Parathyroid adenoma (tissue), 2 donors: Measurements from ENCODE around the gene HLA-F.

Experiments used
- H2AFZ ChIP-seq: fragments of 300-600 bp; sonication (generic); one replicate; pipeline ENCODE4 v1.7.0; 2017; ENCODE audit warnings: antibody characterized with exemption, mild to moderate bottlenecking
- H3K27ac ChIP-seq: fragments of 300-600 bp; sonication (generic); one replicate; pipeline ENCODE4 v1.7.0; 2017
- H3K27me3 ChIP-seq: fragments of 300-600 bp; sonication (generic); one replicate; pipeline ENCODE4 v1.7.0; 2017; ENCODE audit warnings: low read length; ENCODE audit not compliant: control insufficient read depth, insufficient read depth
- H3K36me3 ChIP-seq: fragments of 300-600 bp; sonication (generic); one replicate; pipeline ENCODE4 v1.7.0; 2017; ENCODE audit warnings: low read length; ENCODE audit not compliant: control insufficient read depth, insufficient read depth
- H3K4me1 ChIP-seq: fragments of 300-600 bp; sonication (generic); one replicate; pipeline ENCODE4 v1.7.0; 2017; ENCODE audit warnings: control low read depth
- H3K4me2 ChIP-seq: fragments of 300-600 bp; sonication (generic); one replicate; pipeline ENCODE4 v1.7.0; 2017; ENCODE audit warnings: low read length
- H3K4me3 ChIP-seq: fragments of 300-600 bp; sonication (generic); one replicate; pipeline ENCODE4 v1.7.0; 2017; ENCODE audit warnings: low read depth, low read length
- H3K79me2 ChIP-seq: fragments of 300-600 bp; sonication (generic); one replicate; pipeline ENCODE4 v1.7.0; 2017; ENCODE audit warnings: control low read depth
- H3K9ac ChIP-seq: fragments of 300-600 bp; sonication (generic); one replicate; pipeline ENCODE4 v1.7.0; 2017; ENCODE audit warnings: mild to moderate bottlenecking
- H3K9me3 ChIP-seq: fragments of 300-600 bp; sonication (generic); one replicate; pipeline ENCODE4 v1.7.0; 2017; ENCODE audit warnings: low read length; ENCODE audit not compliant: control insufficient read depth
- TF ChIP-seq, protein P1 (sequence below): fragments of 300-600 bp; sonication (generic); IDR thresholded peaks from one replicate; pipeline ENCODE4 v1.7.0; 2017; ENCODE audit warnings: antibody characterized with exemption, mild to moderate bottlenecking
- donor health status: primary hyperparathyroidism.

HLA-F gene

DNA sequence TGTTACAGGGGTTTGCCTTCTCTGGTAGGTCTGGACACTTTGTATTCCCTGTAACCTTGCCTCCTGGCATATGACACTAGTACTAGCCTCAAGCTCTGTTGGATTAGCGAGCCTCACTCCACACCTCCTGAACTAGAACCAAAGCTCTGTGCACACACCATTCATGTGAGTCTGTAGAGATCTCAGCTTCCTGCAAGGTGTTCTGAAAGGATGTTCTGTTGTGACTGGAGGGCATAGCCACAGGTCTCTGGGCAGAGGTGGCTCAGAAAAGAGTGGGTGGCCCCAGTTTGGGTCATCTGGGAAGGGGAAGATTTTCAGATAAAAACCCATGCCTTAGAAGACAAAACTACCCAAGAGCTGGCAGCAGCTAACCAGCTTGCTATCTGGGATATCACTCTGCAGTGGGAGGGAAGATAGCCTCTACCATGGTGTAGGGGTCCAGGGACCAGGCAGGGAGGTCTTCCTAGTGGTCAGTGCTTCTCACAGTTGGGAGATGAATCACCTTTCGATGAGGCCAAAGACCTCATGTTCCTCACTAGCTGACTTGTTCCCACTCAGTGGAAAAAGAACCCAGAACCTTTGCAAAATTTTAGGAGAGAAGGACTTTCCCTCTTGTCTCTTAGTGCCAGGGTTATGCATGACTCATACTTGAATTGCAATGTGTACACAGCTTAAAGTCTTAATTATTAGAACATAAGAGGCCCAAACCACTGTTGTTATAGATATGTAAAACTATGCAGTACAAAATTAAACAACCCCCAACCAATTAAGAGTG is 41.4 kb downstream of the HLA-F start:
- Histone ChIP-seq H3K4me3 (no peak overlapping the region), H2AFZ (no peak overlapping the region), H3K4me2 (no peak overlapping the region), H3K36me3 (no peaks in the 10 kb centered on the region), H3K79me2 (no peaks in the 10 kb centered on the region), H3K27me3 (no peaks in the 10 kb centered on the region), H3K4me1 (peaks cover 3% of the 10 kb centered on the region), H3K9me3 (no peaks in the 10 kb centered on the region), H3K9ac (no peak overlapping the region), H3K27ac (no peak overlapping the region)
- TF ChIP-seq, protein P1, sequence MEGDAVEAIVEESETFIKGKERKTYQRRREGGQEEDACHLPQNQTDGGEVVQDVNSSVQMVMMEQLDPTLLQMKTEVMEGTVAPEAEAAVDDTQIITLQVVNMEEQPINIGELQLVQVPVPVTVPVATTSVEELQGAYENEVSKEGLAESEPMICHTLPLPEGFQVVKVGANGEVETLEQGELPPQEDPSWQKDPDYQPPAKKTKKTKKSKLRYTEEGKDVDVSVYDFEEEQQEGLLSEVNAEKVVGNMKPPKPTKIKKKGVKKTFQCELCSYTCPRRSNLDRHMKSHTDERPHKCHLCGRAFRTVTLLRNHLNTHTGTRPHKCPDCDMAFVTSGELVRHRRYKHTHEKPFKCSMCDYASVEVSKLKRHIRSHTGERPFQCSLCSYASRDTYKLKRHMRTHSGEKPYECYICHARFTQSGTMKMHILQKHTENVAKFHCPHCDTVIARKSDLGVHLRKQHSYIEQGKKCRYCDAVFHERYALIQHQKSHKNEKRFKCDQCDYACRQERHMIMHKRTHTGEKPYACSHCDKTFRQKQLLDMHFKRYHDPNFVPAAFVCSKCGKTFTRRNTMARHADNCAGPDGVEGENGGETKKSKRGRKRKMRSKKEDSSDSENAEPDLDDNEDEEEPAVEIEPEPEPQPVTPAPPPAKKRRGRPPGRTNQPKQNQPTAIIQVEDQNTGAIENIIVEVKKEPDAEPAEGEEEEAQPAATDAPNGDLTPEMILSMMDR: no peak

DNA sequence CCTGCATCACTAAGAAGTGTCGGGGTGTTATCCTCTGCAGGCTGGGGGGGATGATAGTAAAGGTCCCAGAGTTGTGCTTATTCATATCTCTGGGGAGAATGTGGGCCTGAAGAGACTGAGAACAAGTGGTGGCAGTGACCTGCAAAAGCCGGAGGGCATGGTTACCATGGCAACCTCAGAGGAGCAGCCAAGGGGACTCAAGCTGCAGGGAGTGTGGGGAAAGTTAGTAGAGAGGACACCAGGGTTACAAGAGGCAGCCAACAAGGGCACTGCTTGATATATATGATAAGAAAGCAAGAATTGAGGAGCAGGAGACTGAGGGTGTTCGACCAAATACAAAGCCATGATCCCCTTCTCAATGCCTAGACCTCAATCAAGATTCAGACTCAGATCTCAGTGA is 46.1 kb downstream of the HLA-F start:
- H3K9me3 ChIP-seq: no peaks in the 10 kb centered on the region
- H3K79me2 ChIP-seq: no peaks in the 10 kb centered on the region
- no peak overlapping the region for H2AFZ ChIP-seq
- no peak overlapping the region for H3K9ac ChIP-seq
- no peak overlapping the region for H3K4me2 ChIP-seq
- no peaks in the 10 kb centered on the region for H3K36me3 ChIP-seq
- H3K4me1 ChIP-seq: peaks cover 3% of the 10 kb centered on the region
- no peak overlapping the region for H3K4me3 ChIP-seq
- TF ChIP-seq, protein P1: no peak
- no peaks in the 10 kb centered on the region for H3K27me3 ChIP-seq
- H3K27ac ChIP-seq: no peak overlapping the region

DNA sequence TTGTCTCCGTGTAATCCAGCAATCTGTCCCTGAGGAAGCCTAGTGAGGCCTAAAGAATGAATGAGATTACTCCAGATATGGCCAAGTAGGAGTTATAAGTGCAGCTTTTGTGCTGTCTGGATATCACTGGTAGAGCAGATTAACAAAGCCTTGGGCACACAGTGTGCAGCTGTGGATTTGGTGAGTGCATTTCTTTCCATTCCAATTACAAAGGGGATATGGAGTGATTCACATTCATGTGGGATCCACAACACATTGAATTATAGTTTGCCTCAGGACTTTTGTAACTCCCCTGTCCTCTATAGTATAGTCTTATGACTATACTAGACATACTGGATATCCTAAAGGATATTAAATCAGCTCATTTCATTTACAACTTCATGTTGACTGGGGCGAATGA is 47.1 kb downstream of the HLA-F start:
- Histone ChIP-seq H3K9me3 (no peaks in the 10 kb centered on the region), H3K27ac (no peak overlapping the region), H2AFZ (no peak overlapping the region), H3K9ac (no peak overlapping the region), H3K36me3 (no peaks in the 10 kb centered on the region), H3K4me1 (peaks cover 3% of the 10 kb centered on the region), H3K27me3 (no peaks in the 10 kb centered on the region), H3K4me2 (no peak overlapping the region), H3K4me3 (no peak overlapping the region), H3K79me2 (no peaks in the 10 kb centered on the region)
- TF ChIP-seq, protein P1: no peak

DNA sequence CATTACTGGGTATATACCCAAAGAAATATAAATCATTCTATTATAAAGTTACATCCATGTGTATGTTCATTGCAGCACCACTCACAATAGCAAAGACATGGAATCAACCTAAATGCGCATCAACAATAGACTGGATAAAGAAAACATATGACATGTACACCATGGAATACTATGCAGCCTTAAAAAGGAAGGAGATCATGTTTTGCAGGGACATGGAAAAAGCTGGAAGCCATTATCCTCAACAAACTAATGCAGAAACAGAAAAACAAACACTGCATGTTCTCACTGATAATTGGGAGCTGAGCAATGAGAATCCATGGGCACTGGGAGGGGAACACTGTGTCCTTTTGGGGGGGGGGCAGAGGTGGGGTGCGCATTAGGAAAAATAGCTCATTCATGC is 53.5 kb downstream of the HLA-F start:
- Histone ChIP-seq H2AFZ (no peak overlapping the region), H3K27me3 (no peaks in the 10 kb centered on the region)
- TF ChIP-seq, protein P1: no peak

More for the DNA sequence above, 53.5 kb downstream of the HLA-F start:
- Histone ChIP-seq H3K27ac (no peak overlapping the region), H3K9me3 (no peaks in the 10 kb centered on the region), H3K36me3 (no peaks in the 10 kb centered on the region), H3K9ac (no peak overlapping the region), H3K4me1 (no peaks in the 10 kb centered on the region), H3K4me3 (no peak overlapping the region), H3K4me2 (no peak overlapping the region), H3K79me2 (no peaks in the 10 kb centered on the region)
